ENCODE results near the gene URB2.
"Not testable (repeated sequence)": the region's sequence is repeated elsewhere in the genome, so short reads cannot be mapped to it uniquely, and the experiment has no call there.

URB2 gene

DNA sequence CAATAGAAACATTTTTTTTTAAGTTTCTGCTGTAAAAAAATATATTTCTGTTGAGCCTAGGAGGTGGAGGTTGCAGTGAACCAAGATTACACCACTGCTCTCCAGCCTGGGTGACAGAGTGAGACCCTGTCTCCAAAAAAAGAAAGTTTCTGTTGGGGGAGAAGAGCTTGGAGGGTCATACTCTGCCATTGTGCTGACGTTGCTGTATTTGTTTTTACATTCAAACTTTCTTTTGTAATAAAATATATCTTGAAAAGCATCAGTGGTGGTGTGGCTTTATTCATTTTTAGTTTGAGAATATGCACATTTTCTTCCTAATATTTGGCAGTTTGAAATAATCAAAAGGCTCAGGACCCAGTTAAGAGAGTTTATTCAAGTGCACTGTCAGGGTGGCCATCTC lies 64.6 kb downstream of the URB2 start:
- no peak for TF ChIP-seq JUND (IDR thresholded peaks at IDR 0.05; ENCODE audit: low read depth)
- in situ Hi-C loops (cut with HindIII; ENCODE audit: low pct_unique_long_range_greater_than_20kb, low sequenced_read_pairs) = no loop called here
- DNase-seq (ENCODE audit: low read depth in 1 of 2, low spot score in 1 of 2) = no peak

- in situ Hi-C loops (cut with HindIII; ENCODE audit: low pct_unique_long_range_greater_than_20kb, low sequenced_read_pairs) = no loop called here
- TF ChIP-seq JUND (IDR thresholded peaks at IDR 0.05; ENCODE audit: low read depth) = no peak
- no peak for DNase-seq (ENCODE audit: low read depth in 1 of 2, low spot score in 1 of 2)
Measured at GRCh38 chr1:229691362-229691761, 65.3 kb downstream of the URB2 start.

- no peak for TF ChIP-seq JUND (IDR thresholded peaks at IDR 0.05; ENCODE audit: low read depth)
- no peak for DNase-seq (ENCODE audit: low read depth in 1 of 2, low spot score in 1 of 2)
- in situ Hi-C loops (cut with HindIII; ENCODE audit: low pct_unique_long_range_greater_than_20kb, low sequenced_read_pairs) = no loop called here
Measured at GRCh38 chr1:229693129-229693900, 67.3 kb downstream of the URB2 start.

- TF ChIP-seq JUND (IDR thresholded peaks at IDR 0.05; ENCODE audit: low read depth) = no peak
- no peak for DNase-seq (ENCODE audit: low read depth in 1 of 2, low spot score in 1 of 2)
Measured at GRCh38 chr1:229694053-229694693, 68.1 kb downstream of the URB2 start.

DNA sequence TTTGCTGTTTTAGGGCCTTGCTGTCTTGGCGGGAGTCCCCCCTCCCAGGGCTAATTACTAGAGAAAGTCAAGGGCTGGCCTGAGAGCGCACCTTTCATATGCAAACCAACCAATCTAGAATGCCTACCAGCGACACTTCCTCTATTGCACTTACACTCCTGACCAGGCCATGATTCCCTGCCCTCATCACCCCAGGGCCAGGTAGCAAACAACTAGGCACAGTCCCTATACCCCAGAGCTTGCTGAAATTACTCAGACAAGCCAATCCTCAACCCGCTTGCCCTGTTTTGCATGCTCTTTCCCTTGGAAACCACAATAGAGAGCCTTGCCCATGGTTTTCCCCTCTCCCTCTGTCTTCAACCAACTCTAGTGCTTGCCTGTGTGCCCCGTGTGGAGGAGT lies 70.3 kb downstream of the URB2 start:
- TF ChIP-seq JUND (IDR thresholded peaks at IDR 0.05; ENCODE audit: low read depth) = no peak
- in situ Hi-C loops (cut with HindIII; ENCODE audit: low pct_unique_long_range_greater_than_20kb, low sequenced_read_pairs) = no loop called here
- DNase-seq (ENCODE audit: low read depth in 1 of 2, low spot score in 1 of 2) = no peak

More at GRCh38 chr1:229694053-229694693, 68.1 kb downstream of the URB2 start:
- in situ Hi-C loops (cut with HindIII; ENCODE audit: low pct_unique_long_range_greater_than_20kb, low sequenced_read_pairs) = no loop called here

- in situ Hi-C loops (cut with HindIII; ENCODE audit: low pct_unique_long_range_greater_than_20kb, low sequenced_read_pairs) = no loop called here
- no peak for TF ChIP-seq JUND (IDR thresholded peaks at IDR 0.05; ENCODE audit: low read depth)
- no peak for DNase-seq (ENCODE audit: low read depth in 1 of 2, low spot score in 1 of 2)
Measured at GRCh38 chr1:229699613-229700267, 73.7 kb downstream of the URB2 start.

DNA sequence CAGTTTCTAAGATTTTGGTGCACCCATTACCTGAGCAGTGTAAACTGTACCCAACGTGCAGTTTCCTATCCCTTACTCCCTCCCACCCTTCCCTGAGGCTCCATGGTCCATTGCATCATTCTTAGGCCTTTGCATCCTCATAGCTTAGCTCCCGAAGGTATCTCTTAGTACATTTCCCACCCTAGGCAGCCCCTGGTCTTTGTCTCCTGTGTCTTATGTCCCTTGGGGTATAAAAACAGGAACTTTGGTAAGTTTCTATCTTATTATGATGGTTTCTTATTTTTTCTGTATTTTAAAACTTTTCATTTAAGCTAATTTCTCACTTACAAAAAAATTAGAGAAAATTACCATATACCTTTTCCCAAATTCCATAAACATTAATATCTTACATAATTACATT lies 78.1 kb downstream of the URB2 start:
- no peak for DNase-seq (ENCODE audit: low read depth in 1 of 2, low spot score in 1 of 2)
- in situ Hi-C loops (cut with HindIII; ENCODE audit: low pct_unique_long_range_greater_than_20kb, low sequenced_read_pairs) = no loop called here
- TF ChIP-seq JUND (IDR thresholded peaks at IDR 0.05; ENCODE audit: low read depth) = no peak

GRCh38 chr1:229705152-229705551 lies 79.1 kb downstream of the URB2 start:
- DNase-seq (ENCODE audit: low read depth in 1 of 2, low spot score in 1 of 2); in situ Hi-C loops (cut with HindIII; ENCODE audit: low pct_unique_long_range_greater_than_20kb, low sequenced_read_pairs): not testable (repeated sequence)

GRCh38 chr1:229707127-229707526 lies 81.1 kb downstream of the URB2 start:
- in situ Hi-C loops (cut with HindIII; ENCODE audit: low pct_unique_long_range_greater_than_20kb, low sequenced_read_pairs) = not testable (repeated sequence)
- peak in 1 of 2 experiments; percentile 16 for DNase-seq (ENCODE audit: low read depth in 1 of 2, low spot score in 1 of 2)

GRCh38 chr1:229709500-229710013 lies 83.5 kb downstream of the URB2 start:
- in situ Hi-C loops (cut with HindIII; ENCODE audit: low pct_unique_long_range_greater_than_20kb, low sequenced_read_pairs) = no loop called here
- no peak for TF ChIP-seq JUND (IDR thresholded peaks at IDR 0.05; ENCODE audit: low read depth)

More at GRCh38 chr1:229709500-229710013, 83.5 kb downstream of the URB2 start:
- DNase-seq (ENCODE audit: low read depth in 1 of 2, low spot score in 1 of 2) = no peak
